ENCODE data around the gene IREB2. TPM values are rescaled to one million over a fixed set of nuclear protein-coding genes. Genes with fewer than 3 reads are reported as not detected.

The IREB2 gene
- total RNA-seq, 4 donors from 2014 or later: 28.4 to 43.5 (median 30.8) TPM

- DNase-seq (ENCODE audit: low spot score in 2 of 2): no peak
- intact Hi-C loops (cut with DNase I; ENCODE audit: low total_unique reads): no loop called here
- TF ChIP-seq CTCF (IDR thresholded peaks at IDR 0.05): no peak
- TF ChIP-seq POLR2A (IDR thresholded peaks at IDR 0.05): no peak
- WGBS, 2 donors: 97 to 98% methylated on average over 1 of the region's 1 CpG
- H3K4me3 ChIP-seq (ENCODE audit: low read depth, poor library complexity, severe bottlenecking): no peak overlapping the region
Observed at GRCh38 chr15:78469031-78469430, 31.0 kb downstream of the IREB2 start.

- intact Hi-C loops (cut with DNase I; ENCODE audit: low total_unique reads): no loop called here
- 76% methylated on average over 5 of the region's 5 CpGs for WGBS, 2 donors
Observed at GRCh38 chr15:78477295-78477694, 39.3 kb downstream of the IREB2 start.

GRCh38 chr15:78479650-78480049 is 41.6 kb downstream of the IREB2 start:
- TF ChIP-seq POLR2A (IDR thresholded peaks at IDR 0.05): no peak
- TF ChIP-seq CTCF (IDR thresholded peaks at IDR 0.05): no peak
- 93 to 96% methylated on average over 3 of the region's 3 CpGs for WGBS, 2 donors
- no peak for DNase-seq (ENCODE audit: low spot score in 2 of 2)
- no peak overlapping the region for H3K4me3 ChIP-seq (ENCODE audit: low read depth, poor library complexity, severe bottlenecking)
- intact Hi-C loops (cut with DNase I; ENCODE audit: low total_unique reads): no loop called here

More at GRCh38 chr15:78477295-78477694, 39.3 kb downstream of the IREB2 start:
- DNase-seq (ENCODE audit: low spot score in 2 of 2): no peak
- H3K4me3 ChIP-seq (ENCODE audit: low read depth, poor library complexity, severe bottlenecking): no peak overlapping the region
- no peak for TF ChIP-seq POLR2A (IDR thresholded peaks at IDR 0.05)
- no peak for TF ChIP-seq CTCF (IDR thresholded peaks at IDR 0.05)

- no peak overlapping the region for H3K4me3 ChIP-seq (ENCODE audit: low read depth, poor library complexity, severe bottlenecking)
- DNase-seq (ENCODE audit: low spot score in 2 of 2): no peak
- intact Hi-C loops (cut with DNase I; ENCODE audit: low total_unique reads): no loop called here
- 81 to 94% methylated on average over 7 of the region's 7 CpGs for WGBS, 2 donors
- TF ChIP-seq POLR2A (IDR thresholded peaks at IDR 0.05): no peak
- TF ChIP-seq CTCF (IDR thresholded peaks at IDR 0.05): no peak
Observed at GRCh38 chr15:78481917-78482316, 43.9 kb downstream of the IREB2 start.

- 47 to 68% methylated on average over 1 of the region's 1 CpG for WGBS, 2 donors
- intact Hi-C loops (cut with DNase I; ENCODE audit: low total_unique reads): no loop called here
- TF ChIP-seq POLR2A (IDR thresholded peaks at IDR 0.05): no peak
- no peak for TF ChIP-seq CTCF (IDR thresholded peaks at IDR 0.05)
- DNase-seq (ENCODE audit: low spot score in 2 of 2): no peak
- no peak overlapping the region for H3K4me3 ChIP-seq (ENCODE audit: low read depth, poor library complexity, severe bottlenecking)
Observed at GRCh38 chr15:78492872-78493271, 54.9 kb downstream of the IREB2 start.

- TF ChIP-seq POLR2A (IDR thresholded peaks at IDR 0.05) (no peak), CTCF (IDR thresholded peaks at IDR 0.05) (no peak)
- intact Hi-C loops (cut with DNase I; ENCODE audit: low total_unique reads): no loop called here
- 70 to 97% methylated on average over 4 of the region's 4 CpGs for WGBS, 2 donors
- no peak overlapping the region for H3K4me3 ChIP-seq (ENCODE audit: low read depth, poor library complexity, severe bottlenecking)
- no peak for DNase-seq (ENCODE audit: low spot score in 2 of 2)
Observed at GRCh38 chr15:78501857-78502256, 63.8 kb downstream of the IREB2 start.
